AG04450 (cell line): ENCODE data around the gene CHST3. TPM values are rescaled to one million over a fixed set of nuclear protein-coding genes. Genes with fewer than 3 reads are reported as not detected.
"Not testable (repeated sequence)": the region's sequence is repeated elsewhere in the genome, so short reads cannot be mapped to it uniquely, and the experiment has no call there.

Experiments used
- CTCF ChIA-PET: fragments of 300-600, 350-600 bp; formaldehyde crosslinking; extraction: SDS; loops from one replicate; lab custom pipeline; 2022; ENCODE audit warnings: antibody characterized with exemption, inconsistent platforms; lab: Charles Lee
- POLR2A ChIA-PET: fragments of 350-600 bp; formaldehyde crosslinking; extraction: SDS; loops from one replicate; lab custom pipeline; 2021; ENCODE audit warnings: antibody characterized with exemption, inconsistent platforms; lab: Yijun Ruan, JAX
- DNase-seq: peaks from one replicate; pipeline ENCODE4 v3.0.0-alpha.2; 2011; ENCODE audit warnings: low read depth, low spot score
- H3K27ac ChIP-seq: one replicate; pipeline ENCODE4 v1.5.1; 2012; ENCODE audit warnings: low read depth, low read length, control low read depth
- H3K27me3 ChIP-seq: one replicate; pipeline ENCODE4 v1.6.0; 2012; ENCODE audit warnings: low read length; ENCODE audit not compliant: control insufficient read depth, insufficient read depth
- H3K4me3 ChIP-seq: 2 replicates; pipeline ENCODE4 v1.5.1; 2011; ENCODE audit warnings: mild to moderate bottlenecking, low read depth, low read length, control low read depth
- H3K9me3 ChIP-seq: 2 replicates; pipeline ENCODE4 v1.5.1; 2012; ENCODE audit warnings: low read length; ENCODE audit not compliant: control insufficient read depth, insufficient read depth
- polyA plus RNA-seq: library from polyadenylated mRNA; depleted of rRNA; stranded (reverse); fragments of >200 nt; gene quantifications from 2 replicates; pipeline ENCODE4 v1.2.3, GENCODE V29; 2011
- TF ChIP-seq, protein P1 (sequence below): IDR thresholded peaks from 2 replicates; pipeline ENCODE4 v1.5.1; 2011; ENCODE audit warnings: low read depth, low read length, control low read depth, inconsistent platforms

The CHST3 gene
- polyA plus RNA-seq, 1 experiment, result 4.6 TPM

DNA sequence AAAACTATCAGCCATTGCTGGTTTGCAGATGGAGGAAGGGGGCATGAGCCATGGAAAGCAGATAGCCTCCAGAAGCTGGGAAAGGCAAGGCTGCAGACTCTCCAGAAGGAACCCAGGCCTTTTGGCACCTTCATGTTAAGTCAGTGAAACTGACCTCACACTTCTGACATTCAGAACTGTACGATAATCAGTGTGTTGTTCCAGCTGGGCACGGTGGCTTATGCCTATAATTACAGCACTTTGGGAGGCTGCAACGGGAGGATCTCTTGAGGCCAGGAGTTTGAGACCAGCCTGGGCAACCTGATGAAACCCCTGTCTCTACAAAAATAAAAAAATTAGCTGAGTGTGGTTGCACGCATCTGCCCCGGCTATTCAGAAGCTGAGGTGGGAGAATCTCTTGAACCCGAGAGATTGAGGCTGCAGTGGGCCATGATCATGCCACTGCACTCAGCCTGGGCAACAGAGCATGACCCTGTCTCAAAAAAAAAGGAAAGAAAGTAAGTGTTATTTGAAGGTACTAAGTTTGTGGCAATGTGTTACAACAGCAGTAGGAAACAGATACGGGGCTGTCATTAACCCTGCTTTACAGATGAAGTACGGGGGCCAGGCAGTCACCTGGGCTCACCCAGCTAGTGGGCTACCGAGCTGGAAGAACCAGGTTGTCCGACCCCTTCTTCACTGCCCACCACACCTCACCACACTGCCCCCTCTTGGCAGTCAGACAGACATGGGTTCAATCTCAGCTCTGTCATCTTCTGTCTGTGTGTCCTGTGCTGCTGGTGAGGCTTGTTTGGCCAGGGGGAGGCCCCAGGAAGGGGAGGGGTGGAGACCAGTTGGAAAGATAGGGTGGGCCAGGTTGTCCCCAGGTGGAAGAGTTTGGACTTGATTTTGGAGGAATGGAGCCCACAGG is 18.3 kb downstream of the CHST3 start:
- Histone ChIP-seq H3K27me3 (no peaks in the 10 kb centered on the region), H3K4me3 (no peak overlapping the region), H3K27ac (no peak overlapping the region), H3K9me3 (no peaks in the 10 kb centered on the region; the same call in 1 of the 2 replicates)
- POLR2A ChIA-PET, result no interaction called here
- DNase-seq, result no peak
- CTCF ChIA-PET, result interaction anchor here (0.5 to 0.9 kb wide), 3 partner anchors 66 to 86 kb away, joined by 3 to 6 read pairs (median 3); no protein-coding TSS in a partner anchor
- TF ChIP-seq, protein P1, sequence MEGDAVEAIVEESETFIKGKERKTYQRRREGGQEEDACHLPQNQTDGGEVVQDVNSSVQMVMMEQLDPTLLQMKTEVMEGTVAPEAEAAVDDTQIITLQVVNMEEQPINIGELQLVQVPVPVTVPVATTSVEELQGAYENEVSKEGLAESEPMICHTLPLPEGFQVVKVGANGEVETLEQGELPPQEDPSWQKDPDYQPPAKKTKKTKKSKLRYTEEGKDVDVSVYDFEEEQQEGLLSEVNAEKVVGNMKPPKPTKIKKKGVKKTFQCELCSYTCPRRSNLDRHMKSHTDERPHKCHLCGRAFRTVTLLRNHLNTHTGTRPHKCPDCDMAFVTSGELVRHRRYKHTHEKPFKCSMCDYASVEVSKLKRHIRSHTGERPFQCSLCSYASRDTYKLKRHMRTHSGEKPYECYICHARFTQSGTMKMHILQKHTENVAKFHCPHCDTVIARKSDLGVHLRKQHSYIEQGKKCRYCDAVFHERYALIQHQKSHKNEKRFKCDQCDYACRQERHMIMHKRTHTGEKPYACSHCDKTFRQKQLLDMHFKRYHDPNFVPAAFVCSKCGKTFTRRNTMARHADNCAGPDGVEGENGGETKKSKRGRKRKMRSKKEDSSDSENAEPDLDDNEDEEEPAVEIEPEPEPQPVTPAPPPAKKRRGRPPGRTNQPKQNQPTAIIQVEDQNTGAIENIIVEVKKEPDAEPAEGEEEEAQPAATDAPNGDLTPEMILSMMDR, result no peak

GRCh38 chr10:71984126-71984808 is 20.1 kb downstream of the CHST3 start:
- Histone ChIP-seq H3K4me3 (no peak overlapping the region), H3K9me3 (peaks cover 6% of the 10 kb centered on the region), H3K27me3 (no peaks in the 10 kb centered on the region), H3K27ac (no peak overlapping the region)
- ChIA-PET POLR2A (interaction anchor here (0.5 kb wide), 1 partner anchor 1522 kb away, joined by 3 read pairs; no protein-coding TSS in a partner anchor), CTCF (interaction anchor here (0.9 to 2.8 kb wide), 3 partner anchors 10 to 88 kb away, joined by 4 to 12 read pairs (median 5); no protein-coding TSS in a partner anchor)
- TF ChIP-seq, protein P1, result no peak
- DNase-seq, result no peak

DNA sequence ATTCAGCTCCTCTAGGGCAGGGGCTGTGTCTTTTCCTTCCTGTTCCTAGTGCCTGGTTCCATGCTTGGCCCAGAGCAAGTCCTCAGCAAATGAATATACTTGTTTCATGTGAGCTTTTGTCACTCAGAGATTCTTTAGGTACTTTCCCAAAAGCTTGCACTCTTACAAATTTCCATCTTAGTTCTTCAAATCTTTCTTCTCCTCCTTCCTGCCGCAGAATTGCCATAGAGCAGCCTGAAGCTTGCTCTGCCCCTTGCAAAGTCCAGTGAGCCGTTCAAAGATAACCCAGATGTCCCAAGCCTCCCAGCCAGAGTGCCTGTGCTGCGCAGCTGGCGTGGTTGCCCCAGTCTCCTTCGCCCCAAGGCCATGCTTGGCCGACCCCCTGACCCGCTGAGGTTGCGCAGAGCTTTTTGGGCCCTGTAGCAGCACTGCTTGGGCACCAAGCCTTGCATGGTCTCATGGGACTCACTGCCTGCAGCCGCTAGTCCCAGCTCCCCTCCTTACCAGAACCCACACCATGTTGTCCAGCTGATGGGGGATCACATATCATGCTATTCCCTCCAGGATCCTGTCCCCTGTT is 20.7 kb downstream of the CHST3 start:
- Histone ChIP-seq H3K27me3 (no peaks in the 10 kb centered on the region), H3K27ac (peak overlapping the region; percentile 57), H3K4me3 (no peak overlapping the region), H3K9me3 (peaks cover 6% of the 10 kb centered on the region)
- TF ChIP-seq, protein P1, result no peak
- POLR2A ChIA-PET, result no interaction called here
- CTCF ChIA-PET, result interaction anchor here (0.9 to 2.8 kb wide), 4 partner anchors 10 to 88 kb away, joined by 3 to 12 read pairs (median 4); no protein-coding TSS in a partner anchor
- no peak for DNase-seq

- TF ChIP-seq, protein P1, result 0 out of 2 replicates have a peak, but pooled peaks have one; percentile 7
- POLR2A ChIA-PET, result no interaction called here
- H3K9me3 ChIP-seq, result peaks cover 6% of the 10 kb centered on the region
- no peak for DNase-seq
- CTCF ChIA-PET, result interaction anchor here (0.9 to 2.8 kb wide), 4 partner anchors 11 to 89 kb away, joined by 3 to 12 read pairs (median 4); no protein-coding TSS in a partner anchor
- peak overlapping the region; percentile 65 for H3K27ac ChIP-seq
- H3K4me3 ChIP-seq, result no peak overlapping the region
- no peaks in the 10 kb centered on the region for H3K27me3 ChIP-seq
Measured at GRCh38 chr10:71985542-71986250, 21.5 kb downstream of the CHST3 start.

DNA sequence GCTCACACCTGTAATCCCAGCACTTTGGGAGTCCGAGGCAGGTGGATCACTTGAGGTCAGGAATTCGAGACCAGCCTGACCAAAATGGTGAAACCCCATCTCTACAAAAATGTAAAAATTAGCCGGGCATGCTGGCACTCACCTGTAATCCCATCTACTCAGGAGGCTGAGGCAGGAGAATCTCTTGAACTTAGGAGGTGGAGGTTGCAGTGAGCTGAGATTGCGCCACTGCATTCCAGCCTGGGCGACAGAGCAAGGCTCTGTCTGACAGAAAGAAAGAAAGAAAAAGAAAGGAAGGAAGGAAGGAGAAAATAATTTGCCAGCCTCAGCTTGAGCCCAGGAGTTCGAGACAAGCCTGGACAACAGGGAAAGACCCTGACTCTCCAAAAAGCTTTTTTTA is 24.7 kb downstream of the CHST3 start:
- H3K4me3 ChIP-seq, CTCF ChIA-PET, DNase-seq, H3K9me3 ChIP-seq, H3K27me3 ChIP-seq, H3K27ac ChIP-seq, POLR2A ChIA-PET: not testable (repeated sequence)
